Measurements from ENCODE around the gene NAALADL2. TPM values are rescaled to one million over a fixed set of nuclear protein-coding genes. Genes with fewer than 3 reads are reported as not detected.

NAALADL2 gene
- total and polyA plus RNA-seq, 2 experiments from 2014 or later = 3.4 to 15.3 TPM

DNA sequence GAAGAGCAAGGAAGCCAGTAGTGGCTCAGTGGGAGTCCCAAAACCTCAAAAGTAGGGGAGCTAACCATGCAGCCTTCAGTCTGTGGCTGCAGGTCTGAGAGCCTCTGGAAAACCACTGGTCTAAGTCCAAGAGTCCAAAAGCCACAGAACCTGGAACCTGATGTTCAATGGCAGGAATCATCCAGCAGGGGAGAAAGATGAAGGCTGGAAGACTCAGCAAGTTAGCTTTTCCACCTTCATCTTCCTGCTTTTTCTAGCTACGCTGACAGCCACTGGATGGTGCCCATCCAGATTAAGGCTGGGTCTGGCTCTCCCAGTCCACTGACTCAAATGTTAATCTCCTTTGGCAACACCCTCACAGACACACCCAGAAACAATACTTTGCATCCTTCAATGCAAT lies 626.3 kb downstream of the NAALADL2 start:
- Histone ChIP-seq H3K9me2 (replicated peaks; ENCODE audit: insufficient read depth) (no peaks in the 10 kb centered on the region), H3K4me2 (no peak overlapping the region), H4K20me1 (ENCODE audit: insufficient read depth, poor library complexity, severe bottlenecking) (no peaks in the 10 kb centered on the region), H3K79me2 (no peaks in the 10 kb centered on the region), H3K4me1 (ENCODE audit: insufficient read depth) (peaks cover 6% of the 10 kb centered on the region), H3K27ac (no peak overlapping the region), H3K36me3 (replicated peaks; ENCODE audit: insufficient read depth, low read depth) (no peaks in the 10 kb centered on the region), H3K9me3 (ENCODE audit: low read depth) (no peaks in the 10 kb centered on the region), H3K27me3 (no peaks in the 10 kb centered on the region), H2AFZ (no peak overlapping the region), H3K4me3 (no peak overlapping the region)
- WGBS (ENCODE audit: low lambda C conversion rate, missing lambda C conversion rate) = 100% methylated on average over 1 of the region's 1 CpG
- no peak for TF ChIP-seq EZH2 (IDR thresholded peaks at IDR 0.05; ENCODE audit: borderline replicate concordance)
- TF ChIP-seq, protein P1, sequence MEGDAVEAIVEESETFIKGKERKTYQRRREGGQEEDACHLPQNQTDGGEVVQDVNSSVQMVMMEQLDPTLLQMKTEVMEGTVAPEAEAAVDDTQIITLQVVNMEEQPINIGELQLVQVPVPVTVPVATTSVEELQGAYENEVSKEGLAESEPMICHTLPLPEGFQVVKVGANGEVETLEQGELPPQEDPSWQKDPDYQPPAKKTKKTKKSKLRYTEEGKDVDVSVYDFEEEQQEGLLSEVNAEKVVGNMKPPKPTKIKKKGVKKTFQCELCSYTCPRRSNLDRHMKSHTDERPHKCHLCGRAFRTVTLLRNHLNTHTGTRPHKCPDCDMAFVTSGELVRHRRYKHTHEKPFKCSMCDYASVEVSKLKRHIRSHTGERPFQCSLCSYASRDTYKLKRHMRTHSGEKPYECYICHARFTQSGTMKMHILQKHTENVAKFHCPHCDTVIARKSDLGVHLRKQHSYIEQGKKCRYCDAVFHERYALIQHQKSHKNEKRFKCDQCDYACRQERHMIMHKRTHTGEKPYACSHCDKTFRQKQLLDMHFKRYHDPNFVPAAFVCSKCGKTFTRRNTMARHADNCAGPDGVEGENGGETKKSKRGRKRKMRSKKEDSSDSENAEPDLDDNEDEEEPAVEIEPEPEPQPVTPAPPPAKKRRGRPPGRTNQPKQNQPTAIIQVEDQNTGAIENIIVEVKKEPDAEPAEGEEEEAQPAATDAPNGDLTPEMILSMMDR (IDR thresholded peaks at IDR 0.05; ENCODE audit: poor library complexity) = no peak
- no peak for TF ChIP-seq EZH2phosphoT487 (IDR thresholded peaks at IDR 0.05; ENCODE audit: low read depth, severe bottlenecking, unreplicated experiment)
- no peak for DNase-seq (ENCODE audit: low spot score)

- Histone ChIP-seq H3K9me3 (ENCODE audit: low read depth) (no peaks in the 10 kb centered on the region), H3K4me1 (ENCODE audit: insufficient read depth) (peaks cover 6% of the 10 kb centered on the region), H3K36me3 (replicated peaks; ENCODE audit: insufficient read depth, low read depth) (no peaks in the 10 kb centered on the region), H3K27me3 (no peaks in the 10 kb centered on the region), H3K9me2 (replicated peaks; ENCODE audit: insufficient read depth) (no peaks in the 10 kb centered on the region), H3K27ac (no peak overlapping the region), H4K20me1 (ENCODE audit: insufficient read depth, poor library complexity, severe bottlenecking) (no peaks in the 10 kb centered on the region), H2AFZ (no peak overlapping the region), H3K79me2 (no peaks in the 10 kb centered on the region), H3K4me3 (no peak overlapping the region), H3K4me2 (no peak overlapping the region)
- no peak for DNase-seq (ENCODE audit: low spot score)
- TF ChIP-seq EZH2 (IDR thresholded peaks at IDR 0.05; ENCODE audit: borderline replicate concordance) (no peak), EZH2phosphoT487 (IDR thresholded peaks at IDR 0.05; ENCODE audit: low read depth, severe bottlenecking, unreplicated experiment) (no peak)
- TF ChIP-seq, protein P1 (IDR thresholded peaks at IDR 0.05; ENCODE audit: poor library complexity) = no peak
- WGBS (ENCODE audit: low lambda C conversion rate, missing lambda C conversion rate) = 91% methylated on average over 6 of the region's 6 CpGs
Observed at GRCh38 chr3:175486255-175486654, 627.1 kb downstream of the NAALADL2 start.

- 88% methylated on average over 1 of the region's 1 CpG for WGBS (ENCODE audit: low lambda C conversion rate, missing lambda C conversion rate)
- no peak overlapping the region for H2AFZ ChIP-seq
- no peaks in the 10 kb centered on the region for H4K20me1 ChIP-seq (ENCODE audit: insufficient read depth, poor library complexity, severe bottlenecking)
- no peak overlapping the region for H3K4me2 ChIP-seq
- DNase-seq (ENCODE audit: low spot score) = no peak
- no peaks in the 10 kb centered on the region for H3K9me3 ChIP-seq (ENCODE audit: low read depth)
- no peak overlapping the region for H3K4me3 ChIP-seq
- H3K4me1 ChIP-seq (ENCODE audit: insufficient read depth) = peaks cover 4% of the 10 kb centered on the region
- H3K36me3 ChIP-seq (replicated peaks; ENCODE audit: insufficient read depth, low read depth) = no peaks in the 10 kb centered on the region
- no peak overlapping the region for H3K27ac ChIP-seq
- H3K27me3 ChIP-seq = no peaks in the 10 kb centered on the region
- no peaks in the 10 kb centered on the region for H3K79me2 ChIP-seq
- TF ChIP-seq EZH2 (IDR thresholded peaks at IDR 0.05; ENCODE audit: borderline replicate concordance) = no peak
- TF ChIP-seq, protein P1 (IDR thresholded peaks at IDR 0.05; ENCODE audit: poor library complexity) = no peak
- no peak for TF ChIP-seq EZH2phosphoT487 (IDR thresholded peaks at IDR 0.05; ENCODE audit: low read depth, severe bottlenecking, unreplicated experiment)
- no peaks in the 10 kb centered on the region for H3K9me2 ChIP-seq (replicated peaks; ENCODE audit: insufficient read depth)
Observed at GRCh38 chr3:175489406-175489805, 630.3 kb downstream of the NAALADL2 start.

- no peak overlapping the region for H3K4me3 ChIP-seq
- no peak overlapping the region for H2AFZ ChIP-seq
- H3K9me2 ChIP-seq (replicated peaks; ENCODE audit: insufficient read depth) = no peaks in the 10 kb centered on the region
- no peaks in the 10 kb centered on the region for H4K20me1 ChIP-seq (ENCODE audit: insufficient read depth, poor library complexity, severe bottlenecking)
- no peaks in the 10 kb centered on the region for H3K36me3 ChIP-seq (replicated peaks; ENCODE audit: insufficient read depth, low read depth)
- H3K79me2 ChIP-seq = no peaks in the 10 kb centered on the region
- no peaks in the 10 kb centered on the region for H3K4me1 ChIP-seq (ENCODE audit: insufficient read depth)
- H3K27me3 ChIP-seq = no peaks in the 10 kb centered on the region
- DNase-seq (ENCODE audit: low spot score) = no peak
- 55% methylated on average over 4 of the region's 4 CpGs for WGBS (ENCODE audit: low lambda C conversion rate, missing lambda C conversion rate)
- H3K4me2 ChIP-seq = peak overlapping the region; percentile 35
- TF ChIP-seq, protein P1 (IDR thresholded peaks at IDR 0.05; ENCODE audit: poor library complexity) = no peak
- TF ChIP-seq EZH2 (IDR thresholded peaks at IDR 0.05; ENCODE audit: borderline replicate concordance) (no peak), EZH2phosphoT487 (IDR thresholded peaks at IDR 0.05; ENCODE audit: low read depth, severe bottlenecking, unreplicated experiment) (no peak)
- no peak overlapping the region for H3K27ac ChIP-seq
- H3K9me3 ChIP-seq (ENCODE audit: low read depth) = no peaks in the 10 kb centered on the region
Observed at GRCh38 chr3:175493301-175493700, 634.2 kb downstream of the NAALADL2 start.

All from hepatocyte (in vitro differentiated cells).